ENCODE measurements around the gene YES1. TPM values are rescaled to one million over a fixed set of nuclear protein-coding genes. Genes with fewer than 3 reads are reported as not detected.

YES1 gene
- polyA plus RNA-seq, 1 donor from 2014 or later = 12.0 TPM

GRCh38 chr18:679516-679915, 132.5 kb downstream of the YES1 start:
- H3K27me3 ChIP-seq (ENCODE audit: insufficient read depth, low read depth, low read length) = no peaks in the 10 kb centered on the region
- no peaks in the 10 kb centered on the region for H4K20me1 ChIP-seq (ENCODE audit: insufficient read depth)
- no peaks in the 10 kb centered on the region for H3F3A ChIP-seq (ENCODE audit: insufficient read depth, low read length, poor library complexity, severe bottlenecking)
- H3K4me3 ChIP-seq (ENCODE audit: low read length) = no peak overlapping the region
- no peak overlapping the region for H3K27ac ChIP-seq (ENCODE audit: low read length)
- H3K9ac ChIP-seq (ENCODE audit: low read length) = no peak overlapping the region
- no peaks in the 10 kb centered on the region for H3K9me2 ChIP-seq (ENCODE audit: insufficient read depth, low read length)
- H3K4me2 ChIP-seq (ENCODE audit: low read length) = no peak overlapping the region
- H2AFZ ChIP-seq (ENCODE audit: low read depth, low read length) = no peak overlapping the region
- no peaks in the 10 kb centered on the region for H3K9me3 ChIP-seq (ENCODE audit: low read length)
- TF ChIP-seq REST (IDR thresholded peaks at IDR 0.05; ENCODE audit: borderline replicate concordance) (no peak), SMC3 (conservative IDR thresholded peaks at IDR 0.05; ENCODE audit: poor library complexity) (no peak), EP300 (conservative IDR thresholded peaks at IDR 0.05; ENCODE audit: poor library complexity, severe bottlenecking) (no peak), CTCF (IDR thresholded peaks at IDR 0.05; ENCODE audit: poor library complexity, severe bottlenecking) (no peak), RAD21 (conservative IDR thresholded peaks at IDR 0.05) (no peak), POLR2AphosphoS5 (IDR thresholded peaks at IDR 0.05) (no peak), EZH2 (IDR thresholded peaks at IDR 0.05; ENCODE audit: borderline replicate concordance, insufficient read depth, low read length, poor library complexity, severe bottlenecking) (no peak), MXI1 (conservative IDR thresholded peaks at IDR 0.05; ENCODE audit: poor library complexity, severe bottlenecking) (no peak), TAF1 (IDR thresholded peaks at IDR 0.05; ENCODE audit: low read depth) (no peak)
- H3K79me2 ChIP-seq (replicated peaks; ENCODE audit: insufficient read depth, low read length) = no peaks in the 10 kb centered on the region
- H3K36me3 ChIP-seq (ENCODE audit: insufficient read depth, low read length) = no peaks in the 10 kb centered on the region

- no peaks in the 10 kb centered on the region for H3K9me2 ChIP-seq (ENCODE audit: insufficient read depth, low read length)
- TF ChIP-seq SMC3 (conservative IDR thresholded peaks at IDR 0.05; ENCODE audit: poor library complexity) (no peak), EP300 (conservative IDR thresholded peaks at IDR 0.05; ENCODE audit: poor library complexity, severe bottlenecking) (no peak), RAD21 (conservative IDR thresholded peaks at IDR 0.05) (no peak), REST (IDR thresholded peaks at IDR 0.05; ENCODE audit: borderline replicate concordance) (no peak), TAF1 (IDR thresholded peaks at IDR 0.05; ENCODE audit: low read depth) (no peak), MXI1 (conservative IDR thresholded peaks at IDR 0.05; ENCODE audit: poor library complexity, severe bottlenecking) (no peak), CTCF (IDR thresholded peaks at IDR 0.05; ENCODE audit: poor library complexity, severe bottlenecking) (no peak), EZH2 (IDR thresholded peaks at IDR 0.05; ENCODE audit: borderline replicate concordance, insufficient read depth, low read length, poor library complexity, severe bottlenecking) (no peak), POLR2AphosphoS5 (IDR thresholded peaks at IDR 0.05) (no peak)
- H3K79me2 ChIP-seq (replicated peaks; ENCODE audit: insufficient read depth, low read length) = no peaks in the 10 kb centered on the region
- H2AFZ ChIP-seq (ENCODE audit: low read depth, low read length) = no peak overlapping the region
- no peak overlapping the region for H3K4me2 ChIP-seq (ENCODE audit: low read length)
- no peak overlapping the region for H3K4me3 ChIP-seq (ENCODE audit: low read length)
- H3K9me3 ChIP-seq (ENCODE audit: low read length) = no peaks in the 10 kb centered on the region
- no peaks in the 10 kb centered on the region for H4K20me1 ChIP-seq (ENCODE audit: insufficient read depth)
- H3K9ac ChIP-seq (ENCODE audit: low read length) = no peak overlapping the region
- no peaks in the 10 kb centered on the region for H3K36me3 ChIP-seq (ENCODE audit: insufficient read depth, low read length)
- H3F3A ChIP-seq (ENCODE audit: insufficient read depth, low read length, poor library complexity, severe bottlenecking) = no peaks in the 10 kb centered on the region
- no peaks in the 10 kb centered on the region for H3K27me3 ChIP-seq (ENCODE audit: insufficient read depth, low read depth, low read length)
- no peak overlapping the region for H3K27ac ChIP-seq (ENCODE audit: low read length)
Observed at GRCh38 chr18:678482-679182, 133.4 kb downstream of the YES1 start.

All from neural cell (in vitro differentiated cells).